ENCODE measurements around the gene FOXK1. TPM values are rescaled to one million over a fixed set of nuclear protein-coding genes. Genes with fewer than 3 reads are reported as not detected.

The FOXK1 gene
- total and polyA plus RNA-seq, 2 donors (not counting 1 experiment from before 2014, with no cell fraction given) = 5.2 to 26.9 TPM

DNA sequence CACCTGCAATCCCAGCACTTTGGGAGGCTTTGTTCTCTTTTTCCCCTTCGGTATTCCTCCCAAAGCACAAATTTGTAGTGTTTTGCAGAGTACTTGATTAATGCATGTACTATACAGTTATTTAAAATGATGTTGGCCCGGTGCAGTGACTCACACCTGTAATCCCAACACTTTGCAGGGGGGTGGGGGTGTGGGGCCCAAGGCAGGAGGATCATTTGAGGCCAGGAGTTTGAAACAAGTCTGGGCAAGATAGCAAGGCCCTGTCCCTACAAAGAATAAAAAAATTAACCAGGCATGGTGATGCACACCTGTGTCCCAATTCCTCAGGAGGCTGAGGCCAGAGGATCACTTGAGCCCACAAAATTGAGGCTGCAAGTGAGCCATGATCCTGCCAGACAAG lies 26.8 kb upstream of the FOXK1 start:
- Histone ChIP-seq H3K4me1 (ENCODE audit: control insufficient read depth, extremely low read depth, insufficient read depth, low read length) (peaks cover 2% of the 10 kb centered on the region), H4K20me1 (ENCODE audit: control insufficient read depth, extremely low read depth, insufficient read depth, low read length) (no peaks in the 10 kb centered on the region), H3K9me3 (ENCODE audit: control insufficient read depth, insufficient read depth, low read depth, low read length) (no peaks in the 10 kb centered on the region), H3K9ac (ENCODE audit: insufficient read depth, low read length) (no peak overlapping the region), H3K27me3 (ENCODE audit: control insufficient read depth, insufficient read depth, low read length) (no peaks in the 10 kb centered on the region), H3K36me3 (ENCODE audit: control insufficient read depth, insufficient read depth, low read length) (no peaks in the 10 kb centered on the region), H3K4me2 (ENCODE audit: extremely low read depth, insufficient read depth, low read length) (no peak overlapping the region), H3K27ac (ENCODE audit: insufficient read depth, low read length) (no peak overlapping the region), H3K4me3 (replicated peaks in 1 of 4; ENCODE audit: control extremely low read depth in 1 of 4, insufficient read depth in 1 of 4, low read depth in 3 of 4, low read length in 4 of 4) (no peak overlapping the region), H2AFZ (ENCODE audit: low read length) (no peak overlapping the region), H3K79me2 (ENCODE audit: control insufficient read depth, insufficient read depth, low read length) (no peaks in the 10 kb centered on the region)
- no peak for DNase-seq (ENCODE audit: low read depth in 2 of 2)
- TF ChIP-seq EZH2 (IDR thresholded peaks at IDR 0.05; ENCODE audit: low read length, missing control alignments) (no peak), CTCF (conservative IDR thresholded peaks at IDR 0.05 in 1 of 2, IDR thresholded peaks at IDR 0.05 in 1 of 2; ENCODE audit: low read depth in 1 of 2, low read length in 2 of 2) (no peak)

- H2AFZ ChIP-seq (ENCODE audit: low read length) = no peak overlapping the region
- no peak for DNase-seq (ENCODE audit: low read depth in 2 of 2)
- no peak overlapping the region for H3K9ac ChIP-seq (ENCODE audit: insufficient read depth, low read length)
- no peaks in the 10 kb centered on the region for H3K79me2 ChIP-seq (ENCODE audit: control insufficient read depth, insufficient read depth, low read length)
- H3K4me1 ChIP-seq (ENCODE audit: control insufficient read depth, extremely low read depth, insufficient read depth, low read length) = peaks cover 1% of the 10 kb centered on the region
- no peak overlapping the region for H3K4me3 ChIP-seq (replicated peaks in 1 of 4; ENCODE audit: control extremely low read depth in 1 of 4, insufficient read depth in 1 of 4, low read depth in 3 of 4, low read length in 4 of 4)
- H3K36me3 ChIP-seq (ENCODE audit: control insufficient read depth, insufficient read depth, low read length) = no peaks in the 10 kb centered on the region
- TF ChIP-seq CTCF (conservative IDR thresholded peaks at IDR 0.05 in 1 of 2, IDR thresholded peaks at IDR 0.05 in 1 of 2; ENCODE audit: low read depth in 1 of 2, low read length in 2 of 2) (no peak), EZH2 (IDR thresholded peaks at IDR 0.05; ENCODE audit: low read length, missing control alignments) (no peak)
- H3K9me3 ChIP-seq (ENCODE audit: control insufficient read depth, insufficient read depth, low read depth, low read length) = no peaks in the 10 kb centered on the region
- H3K27ac ChIP-seq (ENCODE audit: insufficient read depth, low read length) = no peak overlapping the region
- H4K20me1 ChIP-seq (ENCODE audit: control insufficient read depth, extremely low read depth, insufficient read depth, low read length) = no peaks in the 10 kb centered on the region
- H3K27me3 ChIP-seq (ENCODE audit: control insufficient read depth, insufficient read depth, low read length) = no peaks in the 10 kb centered on the region
- H3K4me2 ChIP-seq (ENCODE audit: extremely low read depth, insufficient read depth, low read length) = no peak overlapping the region
Observed at GRCh38 chr7:4655896-4656295, 26.2 kb upstream of the FOXK1 start.

DNA sequence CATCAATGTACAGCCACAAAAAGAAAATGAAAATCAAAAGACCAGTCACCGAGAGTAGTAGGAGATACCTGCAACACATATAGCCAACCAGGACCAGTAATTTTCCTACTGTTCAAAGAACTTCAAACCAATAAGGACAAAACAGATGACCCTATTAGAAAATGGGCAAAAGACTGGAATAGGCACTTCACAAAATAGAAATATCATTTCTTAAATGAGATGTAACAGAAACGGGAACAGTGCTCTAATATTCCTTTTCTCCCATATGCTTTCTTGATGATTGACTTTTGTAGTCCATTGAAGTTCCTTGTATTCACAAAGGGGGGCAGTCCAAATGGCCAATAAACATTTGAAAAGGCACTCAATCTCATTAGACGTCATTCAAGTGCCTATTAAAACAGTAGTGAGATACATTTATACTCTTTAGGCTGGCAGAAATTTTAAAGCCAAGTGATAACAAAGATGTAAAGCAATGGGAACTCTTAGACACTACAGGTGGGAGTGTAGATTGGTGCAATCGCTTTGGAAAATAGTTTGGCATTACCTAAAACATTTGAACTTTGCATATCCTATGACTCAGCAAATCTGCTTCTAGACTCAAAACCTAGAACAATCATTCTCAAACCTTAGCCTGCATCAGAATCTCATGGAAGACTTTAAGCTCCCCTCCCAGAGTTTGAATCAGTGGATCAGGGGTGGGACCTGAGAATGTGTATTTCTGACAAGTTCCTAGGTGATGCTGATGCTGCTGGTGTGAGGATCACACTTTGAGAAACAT lies 24.3 kb upstream of the FOXK1 start:
- TF ChIP-seq EZH2 (IDR thresholded peaks at IDR 0.05; ENCODE audit: low read length, missing control alignments) (no peak), CTCF (conservative IDR thresholded peaks at IDR 0.05 in 1 of 2, IDR thresholded peaks at IDR 0.05 in 1 of 2; ENCODE audit: low read depth in 1 of 2, low read length in 2 of 2) (no peak)
- Histone ChIP-seq H3K9me3 (ENCODE audit: control insufficient read depth, insufficient read depth, low read depth, low read length) (no peaks in the 10 kb centered on the region), H3K27me3 (ENCODE audit: control insufficient read depth, insufficient read depth, low read length) (no peaks in the 10 kb centered on the region), H3K36me3 (ENCODE audit: control insufficient read depth, insufficient read depth, low read length) (no peaks in the 10 kb centered on the region), H3K27ac (ENCODE audit: insufficient read depth, low read length) (no peak overlapping the region), H3K4me2 (ENCODE audit: extremely low read depth, insufficient read depth, low read length) (no peak overlapping the region), H4K20me1 (ENCODE audit: control insufficient read depth, extremely low read depth, insufficient read depth, low read length) (no peaks in the 10 kb centered on the region), H3K4me1 (ENCODE audit: control insufficient read depth, extremely low read depth, insufficient read depth, low read length) (peaks cover 2% of the 10 kb centered on the region), H3K9ac (ENCODE audit: insufficient read depth, low read length) (no peak overlapping the region), H3K4me3 (replicated peaks in 1 of 4; ENCODE audit: control extremely low read depth in 1 of 4, insufficient read depth in 1 of 4, low read depth in 3 of 4, low read length in 4 of 4) (no peak overlapping the region), H3K79me2 (ENCODE audit: control insufficient read depth, insufficient read depth, low read length) (no peaks in the 10 kb centered on the region), H2AFZ (ENCODE audit: low read length) (no peak overlapping the region)
- DNase-seq (ENCODE audit: low read depth in 2 of 2) = no peak

All from fibroblast of lung (primary cell).